Smooth muscle cell (in vitro differentiated cells): ENCODE data around the gene MAD2L1. TPM values are rescaled to one million over a fixed set of nuclear protein-coding genes. Genes with fewer than 3 reads are reported as not detected.

Source experiments
- DNase-seq: peaks from one replicate; lab custom pipeline; 2025; ENCODE audit not compliant: unreplicated experiment; lab: John Stamatoyannopoulos, UW
- H2AFZ ChIP-seq: fragments of 200-600 bp; sonication (generic); 2 replicates; pipeline ENCODE4 v1.6.0; 2016; ENCODE audit warnings: antibody characterized with exemption, low read depth, mild to moderate bottlenecking
- H3F3A ChIP-seq: fragments of 200-600 bp; sonication (generic); 2 replicates; pipeline ENCODE4 v1.6.0; 2017; ENCODE audit warnings: antibody characterized with exemption, low read depth
- H3K27ac ChIP-seq: fragments of 200-600 bp; sonication (generic); 2 replicates; pipeline ENCODE4 v1.5.1; 2016; ENCODE audit warnings: low read depth, mild to moderate bottlenecking
- H3K27me3 ChIP-seq: fragments of 200-600 bp; sonication (generic); 2 replicates; pipeline ENCODE4 v1.6.1; 2016; ENCODE audit warnings: low read depth, mild to moderate bottlenecking
- H3K36me3 ChIP-seq: fragments of 200-600 bp; sonication (generic); 2 replicates; pipeline ENCODE4 v1.5.1; 2016; ENCODE audit warnings: low read depth
- H3K4me1 ChIP-seq: fragments of 200-600 bp; sonication (generic); 2 replicates; pipeline ENCODE4 v1.5.1; 2016; ENCODE audit warnings: low read depth
- H3K4me2 ChIP-seq: fragments of 200-600 bp; sonication (generic); 2 replicates; pipeline ENCODE4 v1.6.0; 2016; ENCODE audit warnings: mild to moderate bottlenecking
- H3K4me3 ChIP-seq: fragments of 200-600 bp; sonication (generic); 2 replicates; pipeline ENCODE4 v1.5.1; 2016; ENCODE audit warnings: mild to moderate bottlenecking
- H3K79me2 ChIP-seq: fragments of 200-600 bp; sonication (generic); 2 replicates; pipeline ENCODE4 v1.6.0; 2016; ENCODE audit warnings: low read depth, mild to moderate bottlenecking
- H3K9ac ChIP-seq: fragments of 200-600 bp; sonication (generic); 2 replicates; pipeline ENCODE4 v1.6.0; 2016; ENCODE audit warnings: low read depth
- H3K9me3 ChIP-seq: fragments of 200-600 bp; sonication (generic); replicated peaks from 2 replicates; pipeline ENCODE4 v1.5.1; 2016; ENCODE audit warnings: low read depth
- H4K20me1 ChIP-seq: fragments of 200-600 bp; sonication (generic); 2 replicates; pipeline ENCODE4 v1.6.0; 2016; ENCODE audit warnings: low read depth
- WGBS: methylation state at CpG from one replicate; pipeline ENCODE4 v1.1.7; 2016; ENCODE audit warnings: low lambda C conversion rate; 5-methylcytosine and 5-hydroxymethylcytosine counted together
- polyA plus RNA-seq: library from polyadenylated mRNA; unstranded; fragments of >200 nt; fragmentation: Nextera tagmentation; extraction: Ambion mirVana; gene quantifications from 2 replicates; pipeline ENCODE4 v1.2.1, GENCODE V29; 2016
- total RNA-seq: library from RNA; depleted of rRNA; stranded (reverse); fragments of >200 nt; gene quantifications from 2 replicates; pipeline ENCODE4 v1.2.3, GENCODE V29; 2014
- TF ChIP-seq, protein P1 (sequence below): fragments of 200-600 bp; sonication (generic); IDR thresholded peaks from 2 replicates; pipeline ENCODE4 v1.5.1; 2017; ENCODE audit warnings: borderline replicate concordance, mild to moderate bottlenecking, antibody characterized with exemption; ENCODE audit not compliant: insufficient read depth, poor library complexity, severe bottlenecking

Gene MAD2L1
- total RNA-seq = 11.2 and 19.1 TPM in 2 replicates
- 18.3 and 19.3 TPM in 2 replicates for polyA plus RNA-seq

DNA sequence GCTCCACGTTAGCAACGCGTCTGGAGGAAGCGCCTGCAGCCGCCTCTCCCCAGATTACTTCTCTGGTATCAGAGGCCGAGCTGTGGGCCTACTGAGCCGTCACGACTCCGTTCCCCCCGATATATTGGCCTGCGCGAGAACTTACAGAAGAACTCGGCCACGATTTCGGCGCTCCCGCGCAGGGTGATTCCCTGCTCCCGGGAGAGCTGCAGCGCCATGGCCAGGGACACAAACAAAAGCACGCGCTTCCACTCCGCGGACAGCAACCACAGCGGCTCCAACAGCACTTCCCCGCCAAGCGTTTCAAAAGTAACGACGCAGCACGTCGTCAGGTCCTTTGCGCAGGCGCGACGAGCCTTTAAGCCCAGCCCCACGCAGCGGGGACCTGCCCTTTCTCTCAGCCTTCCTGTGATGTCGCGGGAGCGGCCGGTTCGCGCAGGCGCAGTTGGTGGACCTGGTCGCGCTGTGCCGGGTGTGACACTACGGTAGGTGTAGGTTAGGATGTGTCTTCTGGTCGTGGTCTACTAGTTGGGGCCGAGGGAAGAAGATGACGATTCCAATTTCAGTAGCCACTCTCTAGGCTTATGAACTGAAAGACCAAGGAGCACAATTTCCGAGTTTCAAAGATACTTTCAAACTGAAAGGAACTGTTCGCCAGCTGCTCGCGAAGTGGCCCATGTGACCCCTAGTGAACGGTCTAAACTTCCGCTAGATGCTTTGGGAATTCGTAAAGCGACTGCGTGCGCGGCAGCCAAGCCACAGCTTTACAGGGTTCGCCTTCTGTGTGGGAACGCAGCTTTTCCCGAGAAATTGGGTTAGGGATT lies at the start of gene MAD2L1:
Gene MAD2L1, minus strand, starts transcription at position 332 of the 824 bp plus-strand sequence. Its CDS starts 114 bp downstream, at position 218.
- DNase-seq = peak; percentile 93
- Histone ChIP-seq H3K4me2 (peak within 1 kb of the TSS; percentile 89), H3K9ac (peak within 1 kb of the TSS; percentile 74), H3K79me2 (peaks cover 35% of the 10 kb centered on the region), H3K27me3 (no peaks in the 10 kb centered on the region), H3K36me3 (no peaks in the 10 kb centered on the region), H3K9me3 (no peaks in the 10 kb centered on the region), H2AFZ (peak within 1 kb of the TSS; percentile 90), H3K4me3 (peak within 1 kb of the TSS; percentile 68), H3K27ac (peak within 1 kb of the TSS; percentile 86), H3K4me1 (peaks cover 17% of the 10 kb centered on the region), H4K20me1 (no peaks in the 10 kb centered on the region), H3F3A (no peaks in the 10 kb centered on the region)
- TF ChIP-seq, protein P1, sequence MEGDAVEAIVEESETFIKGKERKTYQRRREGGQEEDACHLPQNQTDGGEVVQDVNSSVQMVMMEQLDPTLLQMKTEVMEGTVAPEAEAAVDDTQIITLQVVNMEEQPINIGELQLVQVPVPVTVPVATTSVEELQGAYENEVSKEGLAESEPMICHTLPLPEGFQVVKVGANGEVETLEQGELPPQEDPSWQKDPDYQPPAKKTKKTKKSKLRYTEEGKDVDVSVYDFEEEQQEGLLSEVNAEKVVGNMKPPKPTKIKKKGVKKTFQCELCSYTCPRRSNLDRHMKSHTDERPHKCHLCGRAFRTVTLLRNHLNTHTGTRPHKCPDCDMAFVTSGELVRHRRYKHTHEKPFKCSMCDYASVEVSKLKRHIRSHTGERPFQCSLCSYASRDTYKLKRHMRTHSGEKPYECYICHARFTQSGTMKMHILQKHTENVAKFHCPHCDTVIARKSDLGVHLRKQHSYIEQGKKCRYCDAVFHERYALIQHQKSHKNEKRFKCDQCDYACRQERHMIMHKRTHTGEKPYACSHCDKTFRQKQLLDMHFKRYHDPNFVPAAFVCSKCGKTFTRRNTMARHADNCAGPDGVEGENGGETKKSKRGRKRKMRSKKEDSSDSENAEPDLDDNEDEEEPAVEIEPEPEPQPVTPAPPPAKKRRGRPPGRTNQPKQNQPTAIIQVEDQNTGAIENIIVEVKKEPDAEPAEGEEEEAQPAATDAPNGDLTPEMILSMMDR = no peak
- under 1% methylated on average over 63 of the region's 65 CpGs for WGBS

- H3K27ac ChIP-seq = no peak overlapping the region
- H3F3A ChIP-seq = no peaks in the 10 kb centered on the region
- H4K20me1 ChIP-seq = no peaks in the 10 kb centered on the region
- no peaks in the 10 kb centered on the region for H3K27me3 ChIP-seq
- H2AFZ ChIP-seq = no peak overlapping the region
- TF ChIP-seq, protein P1 = no peak
- no peak overlapping the region for H3K9ac ChIP-seq
- no peaks in the 10 kb centered on the region for H3K9me3 ChIP-seq
- H3K4me2 ChIP-seq = no peak overlapping the region
- no peak overlapping the region for H3K4me3 ChIP-seq
- no peak for DNase-seq
- WGBS = 94% methylated on average over 1 of the region's 1 CpG
- H3K4me1 ChIP-seq = no peaks in the 10 kb centered on the region
- H3K36me3 ChIP-seq = no peaks in the 10 kb centered on the region
- no peaks in the 10 kb centered on the region for H3K79me2 ChIP-seq
Measured at GRCh38 chr4:120111745-120112144, 45.1 kb upstream of the MAD2L1 start.

DNA sequence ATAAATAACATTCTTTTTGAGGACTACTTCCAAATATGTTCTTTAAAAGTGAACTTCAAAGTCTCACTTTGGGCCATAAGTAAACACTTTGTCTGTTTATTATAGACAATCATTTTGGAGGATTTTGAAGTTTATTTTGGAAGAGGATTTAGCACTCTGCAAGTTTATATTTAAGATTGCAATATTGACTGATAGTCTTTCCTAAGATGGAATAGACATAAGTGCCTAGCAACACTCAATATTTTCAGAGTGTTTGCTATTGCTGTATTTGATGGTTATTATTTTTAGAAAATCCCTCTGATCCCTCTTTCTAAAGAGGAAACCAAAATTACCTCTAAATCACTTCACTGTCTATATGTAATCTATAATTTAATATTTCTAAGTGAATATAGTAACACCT lies 42.8 kb upstream of the MAD2L1 start:
- Histone ChIP-seq H3K27ac (no peak overlapping the region), H3K4me3 (no peak overlapping the region), H4K20me1 (no peaks in the 10 kb centered on the region), H3K4me1 (no peaks in the 10 kb centered on the region), H3K27me3 (no peaks in the 10 kb centered on the region), H3K9me3 (no peaks in the 10 kb centered on the region), H3K9ac (no peak overlapping the region), H3K36me3 (no peaks in the 10 kb centered on the region), H3F3A (no peaks in the 10 kb centered on the region), H2AFZ (no peak overlapping the region), H3K79me2 (no peaks in the 10 kb centered on the region), H3K4me2 (no peak overlapping the region)
- TF ChIP-seq, protein P1 = no peak
- no peak for DNase-seq

- H3K4me2 ChIP-seq = no peak overlapping the region
- H3K27ac ChIP-seq = no peak overlapping the region
- H3K9me3 ChIP-seq = no peaks in the 10 kb centered on the region
- no peak for DNase-seq
- H3K79me2 ChIP-seq = no peaks in the 10 kb centered on the region
- no peaks in the 10 kb centered on the region for H3K4me1 ChIP-seq
- H2AFZ ChIP-seq = no peak overlapping the region
- H3K36me3 ChIP-seq = no peaks in the 10 kb centered on the region
- WGBS = 96% methylated on average over 1 of the region's 1 CpG
- no peaks in the 10 kb centered on the region for H3F3A ChIP-seq
- H3K9ac ChIP-seq = no peak overlapping the region
- H3K4me3 ChIP-seq = no peak overlapping the region
- TF ChIP-seq, protein P1 = no peak
- no peaks in the 10 kb centered on the region for H3K27me3 ChIP-seq
- H4K20me1 ChIP-seq = no peaks in the 10 kb centered on the region
Measured at GRCh38 chr4:120105472-120105871, 38.8 kb upstream of the MAD2L1 start.
